ENCODE measurements around the gene PRM2.

PRM2 gene

GRCh38 chr16:11307639-11308492, 31.6 kb upstream of the PRM2 start:
- Histone ChIP-seq H3K27ac (ENCODE audit: low read depth, low read length) (no peak overlapping the region), H3K9me3 (ENCODE audit: control insufficient read depth in 5 of 5, low read length in 5 of 5) (peaks cover 0 to 3% (median 0%) of the 10 kb centered on the region in 5 donors), H3K4me1 (ENCODE audit: control insufficient read depth in 5 of 5, insufficient read depth in 5 of 5, low read length in 5 of 5) (peaks cover 0 to 29% (median 3%) of the 10 kb centered on the region in 5 donors), H3K4me3 (ENCODE audit: low read depth in 1 of 5, low read length in 5 of 5) (no peak overlapping the region), H3K36me3 (ENCODE audit: control insufficient read depth in 5 of 5, insufficient read depth in 5 of 5, low read length in 5 of 5) (no peaks in the 10 kb centered on the region), H3K9ac (ENCODE audit: low read length in 5 of 5) (no peak overlapping the region), H3K27me3 (ENCODE audit: control insufficient read depth in 5 of 5, insufficient read depth in 4 of 5, low read length in 5 of 5) (peaks cover 0 to 6% (median 0%) of the 10 kb centered on the region in 5 donors)

DNA sequence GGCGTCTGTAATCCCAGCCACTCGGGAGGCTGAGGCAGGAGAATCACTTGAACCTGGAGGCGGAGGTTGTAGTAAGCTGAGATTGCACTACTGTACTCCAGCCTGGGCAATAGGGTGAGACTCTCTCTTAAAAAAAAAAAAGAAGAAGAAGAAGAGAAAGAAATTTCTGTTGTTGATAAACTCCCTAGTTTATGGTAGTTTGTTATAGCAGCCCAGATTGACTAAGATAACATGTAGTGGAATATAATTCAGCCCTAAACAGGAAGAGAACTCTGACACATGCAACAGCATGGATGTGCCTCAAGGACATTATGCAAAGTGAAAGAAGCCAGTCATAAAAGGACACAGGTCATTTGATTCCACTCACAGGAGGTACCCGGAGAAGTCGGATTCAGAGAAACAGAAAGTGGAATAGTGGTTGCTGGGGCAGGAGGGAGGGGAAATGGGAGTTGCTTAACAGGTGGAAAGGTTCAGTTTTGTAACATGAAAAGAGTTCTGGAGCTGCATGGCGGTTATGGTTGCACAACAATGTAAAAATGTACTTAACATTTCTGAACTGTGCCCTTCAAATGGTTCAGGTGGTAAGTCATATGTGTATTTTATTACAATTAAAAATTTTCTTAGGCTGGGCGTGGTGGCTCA, 30.8 kb upstream of the PRM2 start:
- H3K27ac ChIP-seq (ENCODE audit: low read depth, low read length): no peak overlapping the region
- H3K9me3 ChIP-seq (ENCODE audit: control insufficient read depth in 5 of 5, low read length in 5 of 5): peaks cover 0 to 3% (median 0%) of the 10 kb centered on the region in 5 donors
- H3K9ac ChIP-seq (ENCODE audit: low read length in 5 of 5): no peak overlapping the region
- H3K27me3 ChIP-seq (ENCODE audit: control insufficient read depth in 5 of 5, insufficient read depth in 4 of 5, low read length in 5 of 5): peaks cover 0 to 6% (median 0%) of the 10 kb centered on the region in 5 donors
- no peak overlapping the region for H3K4me3 ChIP-seq (ENCODE audit: low read depth in 1 of 5, low read length in 5 of 5)
- H3K4me1 ChIP-seq (ENCODE audit: control insufficient read depth in 5 of 5, insufficient read depth in 5 of 5, low read length in 5 of 5): peaks cover 0 to 26% (median 3%) of the 10 kb centered on the region in 5 donors
- no peaks in the 10 kb centered on the region for H3K36me3 ChIP-seq (ENCODE audit: control insufficient read depth in 5 of 5, insufficient read depth in 5 of 5, low read length in 5 of 5)

DNA sequence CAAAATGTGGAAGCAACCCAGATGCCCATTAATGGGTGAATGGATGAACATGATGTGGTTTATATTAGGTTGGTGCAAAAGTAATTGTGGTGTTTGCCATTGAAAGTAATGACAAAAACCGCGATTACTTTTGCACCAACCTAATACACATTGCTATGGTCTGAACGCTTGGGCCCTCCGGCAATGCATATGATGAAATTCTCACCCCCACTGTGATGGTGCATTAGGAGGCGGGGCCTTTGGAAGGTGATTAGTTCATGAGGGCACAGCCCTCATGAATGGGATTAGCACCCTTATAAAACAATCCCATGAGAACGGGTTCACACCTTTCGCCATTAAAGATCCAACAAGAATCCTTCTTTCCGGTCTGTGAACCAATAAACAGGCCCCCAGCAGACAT, 30.1 kb upstream of the PRM2 start:
- H3K9me3 ChIP-seq (ENCODE audit: control insufficient read depth in 5 of 5, low read length in 5 of 5): peaks cover 0 to 3% (median 0%) of the 10 kb centered on the region in 5 donors
- H3K4me1 ChIP-seq (ENCODE audit: control insufficient read depth in 5 of 5, insufficient read depth in 5 of 5, low read length in 5 of 5): peaks cover 0 to 24% (median 3%) of the 10 kb centered on the region in 5 donors
- H3K36me3 ChIP-seq (ENCODE audit: control insufficient read depth in 5 of 5, insufficient read depth in 5 of 5, low read length in 5 of 5): no peaks in the 10 kb centered on the region
- H3K27ac ChIP-seq (ENCODE audit: low read depth, low read length): no peak overlapping the region
- peaks cover 0 to 6% (median 0%) of the 10 kb centered on the region in 5 donors for H3K27me3 ChIP-seq (ENCODE audit: control insufficient read depth in 5 of 5, insufficient read depth in 4 of 5, low read length in 5 of 5)
- no peak overlapping the region for H3K4me3 ChIP-seq (ENCODE audit: low read depth in 1 of 5, low read length in 5 of 5)
- no peak overlapping the region for H3K9ac ChIP-seq (ENCODE audit: low read length in 5 of 5)

DNA sequence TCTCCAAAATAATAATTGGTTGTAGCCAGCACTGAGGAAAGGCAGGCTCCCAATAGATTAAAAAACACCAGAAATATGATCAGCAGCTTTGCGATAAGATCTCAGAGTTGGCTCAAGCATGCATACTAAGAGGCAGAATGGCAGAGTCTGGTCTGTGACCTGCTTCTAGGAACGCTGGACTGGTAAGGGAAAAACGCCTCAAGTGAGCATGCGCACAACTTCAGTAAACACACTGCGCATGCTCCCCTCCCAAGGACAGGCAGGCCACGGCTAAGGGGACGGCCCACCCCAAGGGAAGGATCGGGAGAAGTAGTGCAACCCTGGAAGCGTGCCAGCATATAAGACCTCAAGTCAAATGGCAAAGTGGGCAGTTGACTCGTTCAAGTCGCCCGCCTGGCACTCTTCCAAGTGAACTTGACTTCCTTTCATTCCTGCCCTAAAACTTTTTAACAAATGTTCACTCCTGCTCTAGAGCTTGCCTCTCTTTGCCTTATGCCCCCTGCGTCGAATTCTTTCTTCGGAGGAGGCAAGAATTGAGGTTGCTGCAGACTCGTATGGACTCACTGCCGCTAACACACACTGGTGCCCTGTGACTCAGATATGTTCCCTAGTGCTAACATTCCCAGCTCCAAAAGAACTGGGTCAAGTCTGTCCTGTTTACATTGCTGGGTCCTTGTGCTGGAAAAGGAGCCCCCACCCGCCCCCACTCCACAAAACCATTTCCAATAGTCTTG, 27.3 kb upstream of the PRM2 start:
- Histone ChIP-seq H3K36me3 (ENCODE audit: control insufficient read depth in 5 of 5, insufficient read depth in 5 of 5, low read length in 5 of 5) (no peaks in the 10 kb centered on the region), H3K27me3 (ENCODE audit: control insufficient read depth in 5 of 5, insufficient read depth in 4 of 5, low read length in 5 of 5) (peaks cover 0 to 3% (median 0%) of the 10 kb centered on the region in 5 donors), H3K4me1 (ENCODE audit: control insufficient read depth in 5 of 5, insufficient read depth in 5 of 5, low read length in 5 of 5) (peaks cover 0 to 9% (median 6%) of the 10 kb centered on the region in 5 donors), H3K9me3 (ENCODE audit: control insufficient read depth in 5 of 5, low read length in 5 of 5) (peaks cover 0 to 3% (median 0%) of the 10 kb centered on the region in 5 donors), H3K4me3 (ENCODE audit: low read depth in 1 of 5, low read length in 5 of 5) (no peak overlapping the region), H3K27ac (ENCODE audit: low read depth, low read length) (no peak overlapping the region), H3K9ac (ENCODE audit: low read length in 5 of 5) (no peak overlapping the region)

DNA sequence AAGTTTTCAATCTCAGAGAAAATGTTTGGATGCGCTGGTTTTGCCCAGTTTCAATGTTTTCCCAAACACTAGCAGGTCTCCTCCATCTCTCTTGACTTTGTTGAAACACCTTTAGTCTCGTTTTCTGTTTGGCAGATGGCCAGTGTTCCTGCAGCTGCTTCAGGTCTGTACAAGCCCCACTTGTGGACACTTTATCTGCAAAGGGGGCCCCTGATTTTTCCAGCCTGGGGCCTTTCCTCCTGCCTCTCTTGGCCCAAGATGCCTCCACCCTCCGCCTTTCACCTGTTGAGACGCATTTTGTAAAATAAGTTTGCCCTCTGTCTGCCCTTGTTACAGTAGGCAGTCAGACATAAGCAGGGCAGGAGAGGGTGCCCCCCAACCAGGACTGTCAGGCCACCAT, 26.7 kb upstream of the PRM2 start:
- H3K4me3 ChIP-seq (ENCODE audit: low read depth in 1 of 5, low read length in 5 of 5): no peak overlapping the region
- peaks cover 0 to 10% (median 9%) of the 10 kb centered on the region in 5 donors for H3K4me1 ChIP-seq (ENCODE audit: control insufficient read depth in 5 of 5, insufficient read depth in 5 of 5, low read length in 5 of 5)
- no peak overlapping the region for H3K27ac ChIP-seq (ENCODE audit: low read depth, low read length)
- peaks cover 0 to 3% (median 0%) of the 10 kb centered on the region in 5 donors for H3K9me3 ChIP-seq (ENCODE audit: control insufficient read depth in 5 of 5, low read length in 5 of 5)
- H3K36me3 ChIP-seq (ENCODE audit: control insufficient read depth in 5 of 5, insufficient read depth in 5 of 5, low read length in 5 of 5): no peaks in the 10 kb centered on the region
- H3K27me3 ChIP-seq (ENCODE audit: control insufficient read depth in 5 of 5, insufficient read depth in 4 of 5, low read length in 5 of 5): peaks cover 0 to 2% (median 0%) of the 10 kb centered on the region in 5 donors
- no peak overlapping the region for H3K9ac ChIP-seq (ENCODE audit: low read length in 5 of 5)

DNA sequence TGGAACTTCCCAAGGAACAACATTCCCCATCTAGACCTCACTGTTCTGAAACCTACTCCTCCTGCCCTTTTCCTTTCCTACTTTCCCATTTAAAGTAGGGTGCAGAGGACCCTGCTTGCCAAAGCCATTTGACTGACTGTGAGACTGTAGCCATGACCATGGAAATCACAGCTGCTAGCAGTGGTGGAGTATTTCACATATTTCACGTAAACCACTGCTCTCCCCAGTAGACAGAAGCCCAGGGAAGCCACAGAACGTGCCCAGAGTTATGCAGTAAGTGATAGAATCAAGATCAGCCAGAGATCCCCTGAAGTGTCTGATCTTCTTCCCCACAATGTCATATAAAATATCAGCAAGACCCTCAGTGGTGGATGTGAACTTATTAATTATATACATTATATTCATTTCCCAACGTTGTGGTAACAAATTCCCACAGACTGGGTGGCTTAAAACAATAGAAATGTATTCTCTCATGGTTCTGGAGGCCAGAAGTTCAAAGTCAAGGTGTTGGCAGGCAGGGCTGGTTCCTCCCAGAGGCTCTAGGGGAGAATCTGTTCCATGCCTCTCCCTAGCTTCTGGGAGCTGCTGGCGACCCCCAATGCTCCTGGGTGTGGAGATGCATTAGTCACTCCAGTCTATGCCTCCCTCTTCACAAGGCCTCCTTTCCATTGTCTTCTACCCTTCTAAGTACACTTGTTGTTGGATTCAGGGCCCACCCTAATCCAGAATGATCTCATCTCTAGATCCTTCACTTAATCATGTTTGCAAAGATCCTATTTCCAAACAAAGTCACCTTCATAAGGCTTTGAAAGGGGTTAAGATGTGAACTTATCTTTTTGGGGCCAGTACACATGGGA, 25.6 kb upstream of the PRM2 start:
- Histone ChIP-seq H3K27me3 (ENCODE audit: control insufficient read depth in 5 of 5, insufficient read depth in 4 of 5, low read length in 5 of 5) (peaks cover 0 to 2% (median 0%) of the 10 kb centered on the region in 5 donors), H3K36me3 (ENCODE audit: control insufficient read depth in 5 of 5, insufficient read depth in 5 of 5, low read length in 5 of 5) (no peaks in the 10 kb centered on the region), H3K27ac (ENCODE audit: low read depth, low read length) (no peak overlapping the region), H3K9ac (ENCODE audit: low read length in 5 of 5) (no peak overlapping the region), H3K4me1 (ENCODE audit: control insufficient read depth in 5 of 5, insufficient read depth in 5 of 5, low read length in 5 of 5) (peaks cover 2 to 21% (median 19%) of the 10 kb centered on the region in 5 donors), H3K9me3 (ENCODE audit: control insufficient read depth in 5 of 5, low read length in 5 of 5) (peaks cover 0 to 3% (median 0%) of the 10 kb centered on the region in 5 donors), H3K4me3 (ENCODE audit: low read depth in 1 of 5, low read length in 5 of 5) (no peak overlapping the region)

- H3K4me1 ChIP-seq (ENCODE audit: control insufficient read depth in 5 of 5, insufficient read depth in 5 of 5, low read length in 5 of 5): peaks cover 2 to 23% (median 21%) of the 10 kb centered on the region in 5 donors
- H3K36me3 ChIP-seq (ENCODE audit: control insufficient read depth in 5 of 5, insufficient read depth in 5 of 5, low read length in 5 of 5): no peaks in the 10 kb centered on the region
- H3K9me3 ChIP-seq (ENCODE audit: control insufficient read depth in 5 of 5, low read length in 5 of 5): peaks cover 0 to 3% (median 0%) of the 10 kb centered on the region in 5 donors
- no peak overlapping the region for H3K27ac ChIP-seq (ENCODE audit: low read depth, low read length)
- peaks cover 0 to 2% (median 0%) of the 10 kb centered on the region in 5 donors for H3K27me3 ChIP-seq (ENCODE audit: control insufficient read depth in 5 of 5, insufficient read depth in 4 of 5, low read length in 5 of 5)
- H3K9ac ChIP-seq (ENCODE audit: low read length in 5 of 5): no peak overlapping the region
- H3K4me3 ChIP-seq (ENCODE audit: low read depth in 1 of 5, low read length in 5 of 5): no peak overlapping the region
Observed at GRCh38 chr16:11300560-11300892, 24.2 kb upstream of the PRM2 start.

- Histone ChIP-seq H3K4me1 (ENCODE audit: control insufficient read depth in 5 of 5, insufficient read depth in 5 of 5, low read length in 5 of 5) (peaks cover 2 to 23% (median 21%) of the 10 kb centered on the region in 5 donors), H3K27ac (ENCODE audit: low read depth, low read length) (no peak overlapping the region), H3K36me3 (ENCODE audit: control insufficient read depth in 5 of 5, insufficient read depth in 5 of 5, low read length in 5 of 5) (no peaks in the 10 kb centered on the region), H3K4me3 (ENCODE audit: low read depth in 1 of 5, low read length in 5 of 5) (no peak overlapping the region), H3K27me3 (ENCODE audit: control insufficient read depth in 5 of 5, insufficient read depth in 4 of 5, low read length in 5 of 5) (peaks cover 0 to 2% (median 0%) of the 10 kb centered on the region in 5 donors), H3K9ac (ENCODE audit: low read length in 5 of 5) (no peak overlapping the region), H3K9me3 (ENCODE audit: control insufficient read depth in 5 of 5, low read length in 5 of 5) (peaks cover 0 to 3% (median 0%) of the 10 kb centered on the region in 5 donors)
Observed at GRCh38 chr16:11299865-11300559, 23.7 kb upstream of the PRM2 start.

Data from subcutaneous abdominal adipose tissue (tissue), 5 donors.